GM12865 (cell line): ENCODE data around the gene FBRSL1.
A peak's percentile ranks its signal among the peaks of the same experiment; 100 is the strongest.

Experiments
- DNase-seq: peaks from one replicate; pipeline ENCODE4 v3.0.0; 2010; ENCODE audit warnings: low read depth
- H3K4me3 ChIP-seq: 2 replicates; pipeline ENCODE4 v1.5.1; 2011; ENCODE audit warnings: mild to moderate bottlenecking, low read depth, low read length, control low read depth
- TF ChIP-seq, protein P1 (sequence below): IDR thresholded peaks from 2 replicates; pipeline ENCODE4 v1.5.1; 2011; ENCODE audit warnings: low read length, control low read depth, low read depth, inconsistent platforms; ENCODE audit not compliant: insufficient read depth; ENCODE audit errors: missing control alignments

FBRSL1 gene

DNA sequence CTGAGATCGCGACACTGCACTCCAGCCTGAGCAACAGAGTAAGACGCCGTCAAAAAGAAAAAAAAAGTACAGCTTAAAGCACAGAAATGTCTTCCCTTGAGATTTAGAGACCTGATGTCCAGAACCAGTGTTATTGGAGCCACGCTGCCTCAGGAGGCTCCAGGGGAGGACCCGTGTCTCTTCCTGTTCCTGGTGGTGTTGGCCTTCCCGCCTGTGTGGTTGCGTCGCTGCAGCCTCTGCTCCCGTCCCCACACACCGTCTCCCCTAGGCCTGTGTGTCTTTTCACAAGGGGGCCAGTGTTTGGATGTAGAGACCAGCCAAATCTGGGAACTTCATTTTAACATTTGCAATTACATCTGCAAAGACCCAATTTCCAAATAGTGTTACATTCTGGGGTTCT is 8.6 kb upstream of the FBRSL1 start:
- no peak overlapping the region for H3K4me3 ChIP-seq
- DNase-seq = no peak
- TF ChIP-seq, protein P1, sequence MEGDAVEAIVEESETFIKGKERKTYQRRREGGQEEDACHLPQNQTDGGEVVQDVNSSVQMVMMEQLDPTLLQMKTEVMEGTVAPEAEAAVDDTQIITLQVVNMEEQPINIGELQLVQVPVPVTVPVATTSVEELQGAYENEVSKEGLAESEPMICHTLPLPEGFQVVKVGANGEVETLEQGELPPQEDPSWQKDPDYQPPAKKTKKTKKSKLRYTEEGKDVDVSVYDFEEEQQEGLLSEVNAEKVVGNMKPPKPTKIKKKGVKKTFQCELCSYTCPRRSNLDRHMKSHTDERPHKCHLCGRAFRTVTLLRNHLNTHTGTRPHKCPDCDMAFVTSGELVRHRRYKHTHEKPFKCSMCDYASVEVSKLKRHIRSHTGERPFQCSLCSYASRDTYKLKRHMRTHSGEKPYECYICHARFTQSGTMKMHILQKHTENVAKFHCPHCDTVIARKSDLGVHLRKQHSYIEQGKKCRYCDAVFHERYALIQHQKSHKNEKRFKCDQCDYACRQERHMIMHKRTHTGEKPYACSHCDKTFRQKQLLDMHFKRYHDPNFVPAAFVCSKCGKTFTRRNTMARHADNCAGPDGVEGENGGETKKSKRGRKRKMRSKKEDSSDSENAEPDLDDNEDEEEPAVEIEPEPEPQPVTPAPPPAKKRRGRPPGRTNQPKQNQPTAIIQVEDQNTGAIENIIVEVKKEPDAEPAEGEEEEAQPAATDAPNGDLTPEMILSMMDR = no peak

DNA sequence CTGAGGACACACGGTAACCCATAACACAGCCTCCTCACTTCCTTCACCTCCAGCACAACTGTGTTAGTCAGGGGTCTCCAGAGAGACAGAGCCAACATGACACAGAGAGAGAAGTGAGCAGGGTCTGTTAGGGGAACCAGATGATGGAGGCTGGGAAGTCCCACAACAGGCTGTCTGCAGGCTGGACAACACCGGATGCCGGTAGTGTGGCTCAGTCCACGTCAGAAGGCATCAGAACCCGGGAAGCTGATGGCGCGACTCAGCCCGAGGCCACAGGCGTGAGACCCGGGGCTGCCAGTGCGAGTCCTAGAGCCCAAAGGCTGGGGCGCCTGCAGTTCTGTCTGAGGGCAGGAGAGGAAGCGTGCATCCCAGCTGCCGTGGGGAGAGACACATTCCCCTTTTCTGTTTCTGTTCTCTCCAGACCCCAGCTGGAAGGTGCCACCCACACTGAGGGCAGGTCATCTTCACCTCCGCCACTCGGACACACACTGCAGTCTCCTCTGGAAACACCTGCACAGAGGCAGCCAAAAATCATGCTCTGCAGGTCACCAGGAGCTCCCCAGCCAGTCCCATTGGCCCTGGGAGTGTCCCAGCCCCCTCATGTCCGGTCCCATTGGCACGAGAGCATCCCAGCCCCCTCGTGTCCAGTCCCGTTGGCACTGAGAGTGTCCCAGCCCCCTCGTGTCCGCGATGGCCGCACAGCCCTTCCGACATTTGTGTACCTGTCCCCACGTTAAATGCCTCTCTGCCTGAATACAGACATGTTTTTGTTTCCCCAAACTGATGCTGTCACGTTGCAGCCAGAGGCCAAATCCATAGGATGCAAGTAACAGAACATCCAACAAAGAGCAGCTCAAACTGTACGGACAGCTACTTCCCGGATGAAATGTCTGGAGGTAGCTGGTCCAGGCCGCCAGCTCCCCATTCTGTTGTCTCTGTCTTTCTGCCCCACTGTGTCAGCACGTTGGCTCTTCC is 7.9 kb upstream of the FBRSL1 start:
- TF ChIP-seq, protein P1 = no peak
- no peak overlapping the region for H3K4me3 ChIP-seq
- peak; percentile 62 for DNase-seq

DNA sequence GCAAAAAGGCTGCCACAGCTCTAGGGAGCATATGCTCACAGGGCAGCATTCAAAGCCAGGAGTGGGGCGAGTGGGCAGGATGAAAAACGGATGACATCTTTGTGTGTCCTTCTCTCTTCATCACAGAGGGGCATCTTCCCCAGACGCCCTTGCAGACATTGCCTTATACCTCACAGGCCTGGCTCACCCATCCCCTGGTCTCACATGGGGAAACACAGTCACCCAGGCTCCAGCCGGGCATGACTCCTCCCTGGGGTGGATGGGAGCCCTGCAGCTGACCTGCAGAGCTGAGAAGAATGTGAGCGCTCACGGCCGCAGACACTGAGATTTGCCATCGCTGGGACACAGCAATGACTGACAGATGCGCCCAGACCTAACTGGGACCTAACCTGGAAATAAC is 7.2 kb upstream of the FBRSL1 start:
- DNase-seq = no peak
- no peak overlapping the region for H3K4me3 ChIP-seq
- TF ChIP-seq, protein P1 = no peak

DNA sequence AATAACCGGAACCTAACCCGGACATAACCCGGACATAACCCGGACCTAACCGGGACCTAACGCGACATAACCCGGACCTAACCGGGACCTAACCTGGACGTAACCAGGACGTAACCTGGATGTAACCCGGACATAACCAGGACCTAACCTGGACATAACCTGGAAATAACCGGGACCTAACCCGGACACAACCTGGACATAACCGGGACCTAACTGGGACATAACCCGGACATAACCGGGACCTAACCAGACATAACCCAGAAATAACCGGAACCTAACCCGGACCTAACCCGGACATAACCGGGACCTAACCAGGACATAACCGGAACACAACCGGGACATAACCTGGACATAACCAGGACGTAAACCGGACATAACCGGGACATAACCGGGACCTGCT is 6.7 kb upstream of the FBRSL1 start:
- no peak overlapping the region for H3K4me3 ChIP-seq
- DNase-seq = no peak
- TF ChIP-seq, protein P1 = no peak

DNA sequence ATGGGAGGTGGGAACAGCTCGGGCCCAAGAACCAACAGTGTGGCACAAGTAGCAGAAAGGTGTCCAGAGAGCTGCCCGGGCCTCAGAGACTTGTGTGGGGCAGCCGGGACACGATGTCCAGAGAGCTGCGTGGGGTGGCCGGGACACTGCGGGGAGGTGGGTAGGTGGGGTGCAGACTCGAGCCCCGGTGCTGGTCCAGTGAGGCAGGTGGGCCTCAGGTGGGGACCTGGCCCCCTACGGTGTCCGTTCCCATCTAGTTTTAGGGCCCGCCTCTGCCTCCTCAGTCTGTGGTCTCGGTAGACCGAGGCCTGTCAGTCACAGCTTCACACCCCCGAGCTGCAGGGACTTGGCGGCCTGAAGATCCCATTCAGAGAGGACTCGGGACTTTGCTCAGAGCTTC is 6.3 kb upstream of the FBRSL1 start:
- no peak overlapping the region for H3K4me3 ChIP-seq
- DNase-seq = no peak
- TF ChIP-seq, protein P1 = no peak

DNA sequence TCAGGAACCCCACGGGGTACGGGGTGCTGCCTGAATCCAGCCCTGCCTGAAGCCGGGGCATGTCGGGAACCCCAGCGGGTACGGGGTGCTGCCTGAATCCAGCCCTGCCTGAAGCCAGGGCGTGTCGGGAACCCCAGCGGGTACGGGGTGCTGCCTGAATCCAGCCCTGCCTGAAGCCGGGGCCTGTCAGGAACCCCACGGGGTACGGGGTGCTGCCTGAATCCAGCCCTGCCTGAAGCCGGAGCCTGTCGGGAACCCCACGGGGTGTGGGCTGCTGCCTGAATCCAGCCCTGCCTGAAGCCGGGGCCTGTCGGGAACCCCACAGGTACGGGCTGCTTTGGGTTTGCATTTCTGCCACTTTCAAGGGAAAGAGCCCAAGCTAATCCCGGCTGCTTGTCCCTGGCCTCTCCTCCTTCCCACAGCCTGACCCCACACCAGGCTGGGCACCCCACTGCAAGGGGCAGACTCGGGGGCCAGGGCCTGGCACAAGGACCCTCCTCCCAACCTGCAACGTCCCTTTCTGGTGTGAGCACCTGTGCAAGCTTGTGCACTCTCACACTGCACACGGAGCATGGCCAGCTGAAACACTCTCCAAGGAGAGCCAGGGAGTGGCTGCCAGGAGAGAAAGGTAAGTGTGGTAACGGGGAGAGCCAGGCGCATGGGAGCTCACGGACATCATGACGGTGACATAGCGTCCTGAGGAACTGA is 5.6 kb upstream of the FBRSL1 start:
- H3K4me3 ChIP-seq = no peak overlapping the region
- no peak for DNase-seq
- TF ChIP-seq, protein P1 = no peak
